ENCODE data around the gene TMED6.

- TF ChIP-seq, protein P1, sequence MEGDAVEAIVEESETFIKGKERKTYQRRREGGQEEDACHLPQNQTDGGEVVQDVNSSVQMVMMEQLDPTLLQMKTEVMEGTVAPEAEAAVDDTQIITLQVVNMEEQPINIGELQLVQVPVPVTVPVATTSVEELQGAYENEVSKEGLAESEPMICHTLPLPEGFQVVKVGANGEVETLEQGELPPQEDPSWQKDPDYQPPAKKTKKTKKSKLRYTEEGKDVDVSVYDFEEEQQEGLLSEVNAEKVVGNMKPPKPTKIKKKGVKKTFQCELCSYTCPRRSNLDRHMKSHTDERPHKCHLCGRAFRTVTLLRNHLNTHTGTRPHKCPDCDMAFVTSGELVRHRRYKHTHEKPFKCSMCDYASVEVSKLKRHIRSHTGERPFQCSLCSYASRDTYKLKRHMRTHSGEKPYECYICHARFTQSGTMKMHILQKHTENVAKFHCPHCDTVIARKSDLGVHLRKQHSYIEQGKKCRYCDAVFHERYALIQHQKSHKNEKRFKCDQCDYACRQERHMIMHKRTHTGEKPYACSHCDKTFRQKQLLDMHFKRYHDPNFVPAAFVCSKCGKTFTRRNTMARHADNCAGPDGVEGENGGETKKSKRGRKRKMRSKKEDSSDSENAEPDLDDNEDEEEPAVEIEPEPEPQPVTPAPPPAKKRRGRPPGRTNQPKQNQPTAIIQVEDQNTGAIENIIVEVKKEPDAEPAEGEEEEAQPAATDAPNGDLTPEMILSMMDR (IDR thresholded peaks at IDR 0.05; ENCODE audit: control extremely low read depth in 1 of 3, insufficient read depth in 1 of 3, low read depth in 1 of 3, low read length in 3 of 3) = no peak
- TF ChIP-seq KDM5A (IDR thresholded peaks at IDR 0.05; ENCODE audit: low read length) (no peak), POLR2A (IDR thresholded peaks at IDR 0.05; ENCODE audit: control extremely low read depth in 1 of 2, low read depth in 2 of 2, low read length in 2 of 2) (no peak), EP300 (IDR thresholded peaks at IDR 0.05; ENCODE audit: borderline replicate concordance in 1 of 2, low read depth in 2 of 2, low read length in 2 of 2) (no peak), HDAC2 (IDR thresholded peaks at IDR 0.05; ENCODE audit: borderline replicate concordance in 1 of 2, low read depth in 2 of 2, low read length in 2 of 2) (no peak), YY1 (IDR thresholded peaks at IDR 0.05; ENCODE audit: low read depth, low read length) (no peak), GTF2F1 (IDR thresholded peaks at IDR 0.05; ENCODE audit: borderline replicate concordance, low read depth, low read length) (no peak), TAF1 (IDR thresholded peaks at IDR 0.05; ENCODE audit: low read depth, low read length) (no peak)
These were observed 3.4 kb downstream of the TMED6 start for GRCh38 chr16:69348222-69348621.
